GM19463 (cell line): ENCODE results near the gene PDE1C.
"Not testable (repeated sequence)": the region's sequence is repeated elsewhere in the genome, so short reads cannot be mapped to it uniquely, and the experiment has no call there.

Source experiments
- ATAC-seq: cut with Tn5 transposase; IDR thresholded peaks from one replicate; pipeline ENCODE4 v1.9.1; 2021; ENCODE audit warnings: mild to moderate bottlenecking, moderate library complexity; ENCODE audit not compliant: unreplicated experiment

The PDE1C gene

GRCh38 chr7:32045228-32045627 lies 25.0 kb downstream of the PDE1C start:
- ATAC-seq, result no peak

- ATAC-seq, result no peak
Observed at GRCh38 chr7:32044739-32045138, 25.5 kb downstream of the PDE1C start.

DNA sequence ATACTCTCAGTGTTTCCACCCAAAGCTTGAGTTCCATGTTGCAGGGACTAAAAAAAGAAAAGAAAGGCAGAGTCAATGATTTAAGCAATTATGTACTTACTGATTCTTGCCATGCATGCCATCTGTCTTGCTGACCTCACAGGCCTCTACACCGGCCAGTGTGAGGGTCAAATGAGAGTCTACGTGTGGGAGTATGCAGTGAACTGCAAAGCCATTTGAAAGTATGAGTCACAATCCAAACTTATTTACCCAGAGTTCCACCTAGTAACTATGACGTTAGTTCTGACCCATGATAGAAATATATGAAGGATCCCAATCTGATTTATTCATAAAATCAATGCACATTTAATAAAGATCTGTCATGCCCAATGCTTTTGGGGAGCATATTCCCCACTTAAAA lies 26.5 kb downstream of the PDE1C start:
- ATAC-seq, result peak; percentile 77

GRCh38 chr7:32042900-32043299 lies 27.3 kb downstream of the PDE1C start:
- no peak for ATAC-seq

GRCh38 chr7:32039000-32039756 lies 31.0 kb downstream of the PDE1C start:
- ATAC-seq, result no peak

GRCh38 chr7:32037650-32038198 lies 32.5 kb downstream of the PDE1C start:
- ATAC-seq, result peak; percentile 80

- ATAC-seq, result peak; percentile 40
Observed at GRCh38 chr7:32036557-32036956, 33.6 kb downstream of the PDE1C start.

DNA sequence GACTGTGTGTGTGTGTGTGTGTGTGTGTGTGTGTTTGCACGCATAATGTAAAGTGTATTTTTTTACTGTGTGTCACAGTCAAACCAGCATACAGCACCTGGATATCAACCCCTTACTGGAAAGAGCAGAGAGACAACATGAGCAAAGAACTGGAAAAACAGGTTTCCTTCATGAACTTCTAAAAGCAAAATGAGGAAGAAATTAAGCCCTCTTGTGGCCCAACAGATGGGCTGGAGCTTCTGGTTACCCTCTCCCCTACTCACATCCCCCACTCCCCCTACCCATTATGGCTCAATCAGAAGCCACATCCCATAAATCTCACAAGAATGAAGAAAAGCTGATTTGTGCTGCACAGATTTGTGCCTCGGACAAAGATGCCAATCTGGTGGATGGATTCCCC lies 36.2 kb downstream of the PDE1C start:
- ATAC-seq, result no peak

- ATAC-seq, result no peak
Observed at GRCh38 chr7:32033006-32033405, 37.2 kb downstream of the PDE1C start.

DNA sequence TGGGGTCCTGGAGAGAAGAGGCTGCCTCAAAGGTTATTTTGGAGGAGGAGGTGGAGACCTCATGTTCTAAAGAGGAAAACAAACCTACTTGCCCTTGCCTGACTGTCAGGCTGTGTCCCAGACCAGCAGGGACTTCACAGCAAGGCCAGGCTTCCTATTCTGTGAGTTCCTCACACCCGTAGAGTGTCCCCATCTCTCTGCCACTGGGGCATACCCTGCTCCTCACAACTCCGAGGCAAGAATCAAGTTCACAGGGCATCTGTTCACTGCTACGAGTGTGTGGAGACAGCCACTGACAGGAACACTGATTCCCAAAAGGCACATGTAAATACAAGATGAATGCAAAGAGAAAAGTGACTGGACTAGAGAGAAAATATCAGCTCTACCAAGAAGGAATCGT lies 38.0 kb downstream of the PDE1C start:
- ATAC-seq, result no peak

- ATAC-seq, result no peak
Observed at GRCh38 chr7:32030904-32031692, 39.1 kb downstream of the PDE1C start.

DNA sequence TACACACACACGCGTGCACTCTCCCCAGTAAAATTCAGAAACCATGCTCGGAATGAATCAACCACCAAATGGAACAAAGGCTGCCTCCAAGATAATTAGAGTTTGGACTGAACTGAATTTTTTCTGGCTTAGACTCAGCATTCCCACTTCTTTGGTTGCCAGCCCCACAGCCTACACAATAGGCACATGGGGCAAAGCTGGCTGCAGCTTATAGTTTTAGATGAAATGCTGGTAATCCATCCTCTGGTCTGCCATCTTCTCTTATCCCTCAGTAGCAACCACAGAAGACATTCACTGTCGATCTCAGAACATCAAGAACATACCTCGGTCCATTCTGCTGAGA lies 44.2 kb downstream of the PDE1C start:
- ATAC-seq, result no peak

DNA sequence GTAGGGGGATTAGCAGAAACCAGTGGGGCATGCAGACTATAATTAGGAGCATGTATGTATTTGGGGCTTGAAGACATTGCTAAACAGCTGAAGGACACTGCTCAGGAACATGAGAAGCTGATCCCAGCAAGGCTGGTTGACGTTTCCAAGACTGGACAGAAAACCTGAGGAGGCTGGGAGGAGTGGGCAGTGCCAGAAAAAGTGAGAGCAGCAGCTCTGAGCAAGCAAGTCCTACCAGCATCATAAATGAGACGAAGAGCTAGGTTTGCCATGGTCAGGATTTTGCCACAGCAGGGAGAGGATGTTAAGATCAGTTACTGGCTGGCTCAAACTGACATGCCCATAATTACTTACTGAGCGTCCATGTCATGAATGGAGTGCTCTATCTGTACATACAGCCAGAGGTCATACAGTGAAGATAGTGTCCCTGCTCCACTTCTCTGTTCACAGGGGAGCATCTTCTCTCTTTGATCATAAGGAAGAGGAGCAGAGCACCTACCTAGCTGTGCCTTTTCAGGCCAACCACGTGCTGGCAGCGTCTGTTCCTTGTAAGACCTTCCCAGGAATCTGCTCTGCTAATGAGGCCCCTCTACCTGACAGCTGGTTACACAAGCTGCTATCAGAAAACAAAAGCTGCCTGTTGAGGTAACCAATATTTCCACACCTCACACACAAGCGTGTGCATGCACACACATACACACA lies 44.7 kb downstream of the PDE1C start:
- ATAC-seq, result no peak

DNA sequence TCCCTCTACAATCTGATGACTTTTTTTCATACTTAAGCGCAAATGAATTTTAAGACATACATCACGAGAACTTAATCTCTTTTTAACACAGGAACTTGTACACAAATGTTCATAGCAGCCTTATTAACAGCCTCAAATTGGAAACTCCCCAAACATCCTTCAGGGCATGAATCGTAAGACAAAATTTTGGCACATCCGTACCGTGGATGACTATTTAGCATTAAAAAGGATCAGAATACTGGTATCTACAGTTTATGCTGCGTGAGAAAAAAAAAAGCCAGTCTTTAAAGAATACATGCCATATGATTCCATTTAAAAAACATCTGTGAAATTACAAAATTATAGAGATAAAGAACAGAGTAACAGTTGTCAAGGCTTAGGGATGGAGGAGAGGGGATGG lies 46.8 kb downstream of the PDE1C start:
- no peak for ATAC-seq

- ATAC-seq, result no peak
Observed at GRCh38 chr7:32022966-32023365, 47.2 kb downstream of the PDE1C start.

GRCh38 chr7:32020551-32021159 lies 49.6 kb downstream of the PDE1C start:
- ATAC-seq, result no peak

DNA sequence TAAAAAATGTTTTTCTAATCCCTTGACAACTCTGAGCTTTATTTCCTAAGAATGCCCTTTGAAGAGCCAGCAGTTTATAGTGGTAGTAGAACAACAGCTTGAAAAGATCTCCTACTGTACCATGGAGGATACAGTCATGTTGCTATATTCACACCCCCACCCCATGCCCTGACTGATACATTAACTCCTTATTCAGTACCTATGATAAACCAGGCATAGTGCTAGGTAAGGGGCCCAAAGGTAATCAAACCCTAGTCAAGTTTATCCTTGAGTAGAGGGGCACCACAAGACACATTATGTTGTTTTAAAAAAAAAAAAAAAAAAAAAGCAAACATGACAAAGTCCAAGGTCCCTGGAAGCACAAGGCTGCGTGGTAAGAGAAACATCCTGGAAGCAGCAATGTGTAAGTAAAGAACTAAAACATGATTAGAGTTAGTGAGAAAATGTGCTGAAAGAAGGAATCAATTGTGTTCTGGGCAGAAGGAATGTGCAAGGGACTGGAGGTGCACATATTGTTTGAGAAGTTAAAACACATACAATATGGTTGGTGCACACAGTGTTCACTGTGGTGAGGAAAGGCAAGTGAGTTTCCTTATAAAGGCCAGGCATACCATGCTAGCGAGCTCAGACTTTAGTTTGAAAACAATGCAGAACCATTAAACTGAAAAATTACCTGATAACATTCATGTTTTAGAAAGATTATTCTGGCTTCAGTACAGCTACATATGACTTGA lies 51.2 kb downstream of the PDE1C start:
- ATAC-seq, result no peak

DNA sequence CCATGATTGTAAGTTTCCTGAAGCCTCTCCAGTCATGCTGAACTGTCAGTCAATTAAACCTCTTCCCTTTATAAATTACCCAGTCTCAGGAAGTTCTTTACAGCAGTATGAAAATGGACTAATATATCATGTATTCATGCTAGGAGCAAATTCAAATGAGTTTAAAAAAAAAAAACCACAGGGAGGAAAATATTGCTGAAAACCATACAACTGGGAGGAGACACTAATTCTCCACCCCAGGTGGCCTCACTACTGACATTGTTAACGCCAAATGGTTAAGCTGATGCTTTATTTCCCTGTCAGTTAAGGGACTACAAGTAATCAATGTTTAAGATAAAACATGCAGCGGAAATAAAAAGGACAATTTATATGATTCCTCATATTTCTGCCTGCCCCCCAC lies 55.1 kb downstream of the PDE1C start:
- ATAC-seq, result no peak

- ATAC-seq, result not testable (repeated sequence)
Observed at GRCh38 chr7:32013471-32013870, 56.7 kb downstream of the PDE1C start.

- no peak for ATAC-seq
Observed at GRCh38 chr7:32005577-32005976, 64.6 kb downstream of the PDE1C start.
